G401 (cell line): ENCODE results near the gene LGALS8. TPM values are rescaled to one million over a fixed set of nuclear protein-coding genes. Genes with fewer than 3 reads are reported as not detected.

Experiments
- DNase-seq: peaks from one replicate; pipeline ENCODE4 v3.0.0-alpha.2; 2015; ENCODE audit warnings: low spot score
- in situ Hi-C: cut with HindIII; loops from 2 replicates; pipeline ENCODE4 v1.10.0; 2016; ENCODE audit warnings: low sequenced_read_pairs, mixed read lengths
- total RNA-seq: library from RNA; depleted of rRNA; stranded (reverse); fragments of >200 nt; shearing (Covaris generic); gene quantifications from 2 replicates; pipeline ENCODE4 v1.2.3, GENCODE V29; 2014

Gene LGALS8
- total RNA-seq, 1 experiment from 2014 or later = 32.0 TPM

DNA sequence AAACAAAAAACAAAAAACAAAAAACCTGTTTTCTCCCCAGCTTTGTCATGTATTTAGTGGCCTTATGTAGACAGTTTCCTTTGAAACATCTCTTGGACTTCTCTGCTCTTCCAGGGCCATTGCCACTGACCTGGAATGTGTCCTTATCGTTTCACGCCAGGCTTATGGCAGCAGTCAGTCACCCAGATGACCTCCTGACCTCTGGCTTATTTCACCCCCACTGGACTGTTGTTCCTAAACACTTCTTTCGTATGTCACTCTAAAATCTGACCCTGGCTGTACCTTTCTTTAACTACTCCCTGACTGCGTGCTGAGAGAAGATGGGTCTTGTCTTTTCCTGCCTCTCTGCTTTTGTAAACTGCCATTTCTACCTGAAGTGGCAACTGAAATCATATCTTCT is 9.1 kb downstream of the LGALS8 start:
- DNase-seq = no peak
- in situ Hi-C loops = no loop called here

GRCh38 chr1:236534151-236534651 is 10.4 kb downstream of the LGALS8 start:
- in situ Hi-C loops = no loop called here
- DNase-seq = no peak

- no peak for DNase-seq
- in situ Hi-C loops = no loop called here
Measured at GRCh38 chr1:236535190-236535589, 11.4 kb downstream of the LGALS8 start.

- DNase-seq = no peak
- in situ Hi-C loops = no loop called here
Measured at GRCh38 chr1:236535662-236536161, 11.9 kb downstream of the LGALS8 start.

- DNase-seq = no peak
- in situ Hi-C loops = no loop called here
Measured at GRCh38 chr1:236536540-236536939, 12.8 kb downstream of the LGALS8 start.

DNA sequence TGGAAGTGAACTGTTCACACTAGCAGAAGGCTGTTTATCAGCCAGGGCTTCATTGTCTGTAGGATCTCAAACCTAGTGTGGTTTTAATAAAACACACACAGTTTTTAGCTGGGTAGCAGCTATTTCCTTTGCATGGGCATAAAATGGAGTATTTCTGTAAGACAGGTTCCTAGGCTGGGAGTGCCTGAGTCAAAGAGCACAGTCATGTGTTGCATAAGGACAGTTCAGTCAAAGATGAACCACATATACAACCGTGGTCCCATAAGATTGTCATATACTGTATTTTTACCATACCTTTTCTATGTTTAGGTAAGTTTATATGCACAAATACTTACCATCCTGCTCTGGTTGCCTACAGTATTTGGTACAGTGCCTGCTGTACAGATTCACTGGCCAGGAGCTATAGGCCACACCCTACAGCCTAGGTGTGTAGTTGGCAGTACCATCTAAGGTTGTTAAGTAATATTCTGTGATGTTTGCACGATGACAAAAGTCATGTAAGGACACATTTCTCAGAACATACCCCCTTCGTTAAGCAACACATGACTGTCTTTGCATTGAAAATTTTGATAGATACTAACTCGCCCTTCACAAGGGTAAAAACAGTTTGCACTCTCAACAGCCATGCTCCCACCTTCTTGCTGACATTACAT is 17.2 kb downstream of the LGALS8 start:
- no peak for DNase-seq
- in situ Hi-C loops = no loop called here

DNA sequence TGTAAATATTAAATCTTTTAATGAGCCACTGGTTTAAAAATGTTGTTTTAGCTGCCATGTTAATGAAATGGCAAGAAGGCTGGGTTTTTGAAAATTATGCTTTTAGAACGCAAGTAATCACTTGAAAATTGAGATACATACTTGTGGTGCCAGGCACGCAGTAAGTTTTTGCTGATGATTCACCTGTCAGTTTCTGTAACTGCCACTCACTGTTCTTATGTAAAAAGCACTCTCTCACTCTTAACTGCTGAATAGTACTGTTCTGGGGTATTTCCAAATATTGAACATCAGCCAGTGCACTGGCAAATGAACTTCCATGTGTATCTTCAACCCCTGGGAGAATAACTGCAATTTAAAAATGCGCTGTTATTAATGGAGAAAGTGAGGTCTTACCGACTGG is 17.9 kb downstream of the LGALS8 start:
- in situ Hi-C loops = no loop called here
- DNase-seq = no peak

GRCh38 chr1:236543065-236543669 is 19.4 kb downstream of the LGALS8 start:
- DNase-seq = no peak
- in situ Hi-C loops = no loop called here

DNA sequence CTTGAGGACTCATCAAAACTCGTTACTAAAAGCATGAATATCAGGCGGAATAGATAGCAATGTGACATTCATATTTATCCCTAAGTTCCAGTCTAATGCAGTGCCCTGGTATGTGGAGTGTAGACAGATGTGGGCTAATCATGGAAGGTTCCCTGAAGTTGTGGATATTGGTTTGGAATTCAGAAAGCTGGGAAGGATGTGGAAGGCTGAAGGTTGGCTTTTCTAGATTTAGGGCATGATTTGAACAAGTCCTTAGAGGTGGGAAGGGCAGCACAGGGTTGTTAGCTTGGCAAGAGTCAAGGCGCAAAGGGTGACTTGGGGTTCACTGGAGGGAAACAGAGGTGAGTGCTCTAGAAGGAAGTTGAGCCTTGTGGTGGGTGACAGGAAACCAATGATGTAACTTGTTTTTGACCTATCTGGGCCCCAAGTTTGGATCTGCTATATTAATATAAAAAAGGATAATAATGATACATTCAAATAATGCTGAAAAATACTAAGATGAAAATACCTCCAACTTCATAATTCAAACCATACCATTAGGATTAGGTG is 21.9 kb downstream of the LGALS8 start:
- DNase-seq = no peak
- in situ Hi-C loops = no loop called here

- no peak for DNase-seq
- in situ Hi-C loops = no loop called here
Measured at GRCh38 chr1:236548452-236548851, 24.7 kb downstream of the LGALS8 start.

DNA sequence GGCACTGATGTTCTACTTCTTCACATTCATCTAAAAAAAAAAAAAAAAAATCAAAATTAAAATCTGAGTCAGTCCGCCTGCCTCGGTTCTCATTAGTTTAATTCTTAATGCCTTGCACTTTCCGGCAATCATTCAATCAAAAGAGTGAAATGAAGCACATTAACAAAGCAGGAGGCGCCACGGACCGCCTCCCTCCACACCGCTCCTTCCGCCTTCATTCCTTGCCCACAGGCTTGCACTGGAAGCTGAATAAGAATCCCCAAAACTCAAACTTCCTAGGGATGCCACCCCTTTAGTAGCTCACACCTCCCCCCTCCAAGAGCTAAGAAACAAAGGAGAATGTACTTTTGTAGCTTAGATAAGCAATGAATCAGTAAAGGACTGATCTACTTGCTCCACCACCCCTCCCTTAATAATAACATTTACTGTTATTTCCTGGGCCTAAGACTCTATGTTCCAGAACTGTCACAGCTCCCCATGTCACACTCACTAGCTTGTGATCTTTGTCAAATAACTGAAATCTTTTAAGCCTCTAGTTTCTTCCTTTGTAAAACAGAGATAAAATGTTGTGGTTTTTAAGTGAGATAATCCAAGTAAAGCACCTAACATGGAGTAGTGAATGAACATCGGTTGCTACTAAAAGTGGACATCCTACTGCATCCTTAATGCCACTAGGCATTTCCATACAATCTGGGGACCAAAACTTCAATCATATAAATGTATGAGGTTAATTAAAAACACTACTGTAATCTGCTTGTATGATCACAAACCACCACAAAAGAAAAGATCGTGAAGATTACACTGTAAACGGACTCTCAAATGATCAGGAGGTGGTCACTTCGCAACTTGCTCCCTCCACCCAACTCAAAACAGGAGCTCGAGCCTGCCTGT is 27.4 kb downstream of the LGALS8 start:
- in situ Hi-C loops = no loop called here
- no peak for DNase-seq

DNA sequence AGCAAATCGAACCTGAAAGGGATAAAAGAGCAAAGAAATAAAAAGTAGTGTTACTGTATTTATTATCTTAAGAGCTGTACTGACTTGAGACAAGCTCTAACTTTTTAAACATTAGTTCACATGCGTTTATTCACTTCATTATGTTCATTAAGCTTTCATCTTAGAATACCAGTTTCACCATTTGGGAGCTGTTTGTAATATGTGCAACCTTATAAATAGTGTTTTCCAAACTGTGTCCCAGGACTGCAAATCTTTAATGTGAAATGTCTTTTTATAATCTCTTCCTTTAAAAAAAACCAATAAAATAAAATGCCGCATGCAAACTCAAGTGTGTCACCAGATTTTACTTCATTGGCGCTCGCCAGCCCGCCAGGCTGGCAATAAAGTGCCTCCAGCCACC is 28.3 kb downstream of the LGALS8 start:
- in situ Hi-C loops = no loop called here
- DNase-seq = no peak

DNA sequence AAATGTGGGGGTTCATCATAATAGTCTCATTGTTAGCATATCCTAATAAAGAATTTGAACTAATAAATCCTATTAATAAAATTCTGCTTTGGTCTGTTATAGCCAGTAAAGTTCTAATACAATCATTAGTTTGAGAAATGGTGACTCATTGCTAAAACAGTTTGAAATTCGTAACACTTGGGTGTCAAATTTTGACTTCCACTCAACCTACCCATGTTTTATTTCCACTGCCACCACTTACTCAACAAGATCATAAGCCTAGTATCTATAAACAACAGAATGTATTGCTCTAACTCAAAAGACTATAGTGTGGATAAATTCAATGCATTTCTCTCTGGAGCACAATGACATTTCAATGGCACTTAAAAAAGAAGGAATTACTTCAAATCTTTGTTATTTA is 29.1 kb downstream of the LGALS8 start:
- in situ Hi-C loops = no loop called here
- DNase-seq = no peak

DNA sequence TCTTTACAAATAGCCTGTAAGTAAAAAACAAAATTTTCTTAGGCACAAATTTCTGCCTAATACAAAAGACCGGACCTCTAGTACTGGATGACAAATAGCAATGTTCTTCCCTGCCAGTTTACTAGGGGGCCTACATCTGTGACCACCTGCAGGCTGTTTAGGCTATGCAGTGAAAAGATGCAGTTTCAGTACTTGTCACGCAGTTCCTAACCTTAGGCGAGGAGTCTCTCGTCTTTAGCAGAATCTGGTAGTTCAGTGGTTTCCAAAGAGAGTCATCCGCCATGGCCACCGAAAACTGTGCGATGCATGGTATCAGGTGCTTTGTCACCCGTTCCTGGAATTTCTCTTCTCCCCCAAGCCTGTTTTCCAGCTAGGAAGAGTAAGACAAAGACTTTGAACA is 29.6 kb downstream of the LGALS8 start:
- DNase-seq = no peak
- in situ Hi-C loops = no loop called here

DNA sequence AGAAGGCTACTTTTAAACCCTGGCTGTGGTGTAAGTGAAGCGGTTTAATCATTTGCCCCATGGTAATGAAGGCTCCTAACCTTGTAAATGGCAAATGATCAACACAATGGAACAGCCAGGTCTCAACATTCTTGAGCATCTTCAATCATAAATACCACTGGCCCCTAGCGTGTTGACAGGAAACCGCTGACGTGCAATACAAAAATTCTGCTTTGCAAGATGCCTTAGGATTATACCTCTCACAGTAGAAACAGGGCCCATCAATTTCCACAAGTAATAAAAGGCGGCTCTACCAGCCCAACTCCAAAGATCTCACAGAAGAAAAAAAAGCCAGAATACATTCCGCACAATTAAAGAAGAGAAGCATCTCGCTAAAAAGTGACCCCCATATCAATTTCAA is 32.8 kb downstream of the LGALS8 start:
- DNase-seq = no peak
- in situ Hi-C loops = no loop called here

DNA sequence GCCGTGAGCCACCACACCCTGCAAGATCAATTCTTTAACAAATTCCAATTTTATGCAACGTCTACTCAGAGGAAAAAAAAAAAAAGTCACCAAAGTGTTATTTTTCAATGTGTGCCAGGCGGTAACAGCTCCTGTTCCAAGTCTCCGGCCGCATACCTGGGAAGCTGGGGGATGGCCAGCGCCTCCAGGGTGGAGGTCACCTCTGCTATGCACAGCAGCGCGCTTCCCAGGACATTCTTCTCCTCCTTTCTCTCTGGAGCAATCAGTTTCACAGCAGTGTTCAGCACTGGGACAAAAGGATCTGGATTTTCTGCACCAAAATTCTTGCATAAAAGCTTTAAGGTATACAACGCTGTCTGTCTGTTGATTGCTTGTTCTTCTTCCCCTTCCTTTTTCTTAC is 34.3 kb downstream of the LGALS8 start:
- in situ Hi-C loops = no loop called here

DNA sequence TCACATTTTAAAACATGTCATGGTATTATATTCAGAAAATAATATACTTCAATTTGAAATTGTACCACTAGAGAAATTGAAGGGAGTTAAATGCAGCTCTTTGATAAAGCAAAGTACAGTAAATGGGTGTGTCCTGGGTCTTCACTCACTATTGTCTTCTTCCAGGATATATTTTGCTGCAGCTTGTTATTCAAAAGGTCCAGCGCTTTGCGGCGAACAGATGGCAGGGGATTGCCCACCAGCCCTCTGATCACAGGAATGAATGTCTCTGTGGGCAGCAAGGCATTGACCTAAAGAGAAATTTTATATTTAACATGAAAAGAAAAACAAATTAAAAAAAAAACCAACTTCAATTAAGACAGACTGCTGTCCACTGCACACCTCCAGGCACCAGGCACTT is 35.1 kb downstream of the LGALS8 start:
- DNase-seq = no peak
- in situ Hi-C loops = no loop called here

More for the DNA sequence above, 34.3 kb downstream of the LGALS8 start:
- no peak for DNase-seq

- DNase-seq = no peak
- in situ Hi-C loops = no loop called here
Measured at GRCh38 chr1:236560213-236560771, 36.5 kb downstream of the LGALS8 start.

DNA sequence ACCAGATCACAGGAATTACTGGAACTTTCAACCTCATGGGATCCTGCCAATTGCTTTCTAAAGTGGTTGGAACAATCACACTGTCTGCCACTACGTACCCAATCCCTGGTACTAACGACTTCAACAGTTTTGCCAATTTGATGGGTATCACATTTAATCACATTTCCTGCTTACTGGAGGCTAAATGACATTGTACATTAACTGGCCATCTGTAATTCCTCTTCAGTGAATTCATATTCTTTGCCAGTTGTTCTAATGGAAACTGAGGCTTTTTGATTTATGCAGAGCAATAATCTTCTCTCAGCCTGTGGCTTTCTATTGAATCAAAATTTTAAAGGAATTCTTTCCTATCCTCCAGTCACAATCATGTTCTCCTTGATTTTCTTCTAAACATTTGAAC is 38.2 kb downstream of the LGALS8 start:
- in situ Hi-C loops = no loop called here
- no peak for DNase-seq
